ENCODE measurements around the gene CFI. TPM values are rescaled to one million over a fixed set of nuclear protein-coding genes. Genes with fewer than 3 reads are reported as not detected.

Gene CFI
- total RNA-seq, 4 donors from 2014 or later = 1.1 to 6.0 (median 2.8) TPM

DNA sequence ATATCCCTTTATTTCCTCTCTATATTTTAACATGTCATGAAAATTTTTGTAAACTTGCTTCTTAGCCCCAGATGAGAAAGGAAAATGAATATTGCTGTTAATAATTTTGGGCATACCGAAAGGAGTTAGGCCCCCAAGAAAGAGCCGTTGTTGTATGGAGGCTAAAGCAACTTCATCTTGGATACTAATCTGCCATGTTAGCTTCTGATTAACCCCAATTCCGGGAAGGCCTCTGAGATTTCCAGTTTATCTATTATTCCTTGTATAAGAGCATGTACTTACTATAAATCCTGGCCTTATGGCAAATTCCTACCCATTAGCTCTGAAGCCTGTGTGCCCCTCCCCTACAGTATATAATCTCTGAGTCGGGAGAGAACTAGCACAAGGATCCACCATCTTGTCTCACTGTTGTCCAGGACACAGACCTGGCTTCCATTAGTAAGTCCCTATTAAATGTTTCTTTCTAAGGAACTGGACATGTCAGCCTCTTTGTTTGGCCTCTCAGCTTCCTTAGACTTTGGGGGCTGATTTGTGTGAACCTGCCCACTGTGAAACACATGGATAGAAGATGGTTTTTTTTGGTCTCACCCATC lies 51.1 kb downstream of the CFI start:
- DNase-seq (ENCODE audit: low spot score in 2 of 2) = no peak
- no peak for TF ChIP-seq POLR2A (IDR thresholded peaks at IDR 0.05)
- no peak for TF ChIP-seq CTCF (IDR thresholded peaks at IDR 0.05)
- WGBS, 2 donors = 92 to 95% methylated on average over 4 of the region's 4 CpGs
- intact Hi-C loops (cut with DNase I; ENCODE audit: low total_unique reads) = no loop called here
- H3K4me3 ChIP-seq (ENCODE audit: low read depth, poor library complexity, severe bottlenecking) = no peak overlapping the region

- no peak for DNase-seq (ENCODE audit: low spot score in 2 of 2)
- no peak overlapping the region for H3K4me3 ChIP-seq (ENCODE audit: low read depth, poor library complexity, severe bottlenecking)
- intact Hi-C loops (cut with DNase I; ENCODE audit: low total_unique reads) = no loop called here
- WGBS, 2 donors = 75 to 76% methylated on average over 7 of the region's 7 CpGs
- no peak for TF ChIP-seq POLR2A (IDR thresholded peaks at IDR 0.05)
- TF ChIP-seq CTCF (IDR thresholded peaks at IDR 0.05) = no peak
These were observed 52.3 kb downstream of the CFI start for GRCh38 chr4:109749388-109750082.

DNA sequence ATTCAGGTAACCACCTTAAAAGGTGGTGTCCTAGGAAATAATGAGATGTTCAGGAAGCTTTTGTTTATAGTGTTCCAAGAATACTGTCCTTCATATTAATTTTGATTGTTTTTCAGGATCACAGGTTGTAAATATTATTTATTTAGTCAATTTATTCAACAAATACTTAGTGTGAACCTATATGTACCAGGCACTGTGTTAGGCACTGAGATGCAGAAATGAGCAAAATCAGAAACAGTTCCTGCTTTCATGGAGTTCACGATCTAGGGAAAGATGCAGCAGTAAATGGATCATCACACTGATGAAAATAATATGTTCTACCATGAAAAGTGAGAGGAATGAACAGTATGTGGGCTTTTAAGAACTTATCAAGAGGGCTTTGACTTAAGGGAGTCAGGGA lies 53.7 kb downstream of the CFI start:
- intact Hi-C loops (cut with DNase I; ENCODE audit: low total_unique reads) = no loop called here
- H3K4me3 ChIP-seq (ENCODE audit: low read depth, poor library complexity, severe bottlenecking) = no peak overlapping the region
- no peak for DNase-seq (ENCODE audit: low spot score in 2 of 2)
- no peak for TF ChIP-seq CTCF (IDR thresholded peaks at IDR 0.05)
- 85 to 91% methylated on average over 1 of the region's 1 CpG for WGBS, 2 donors

- WGBS, 2 donors = 81 to 86% methylated on average over 2 of the region's 2 CpGs
These were observed 55.1 kb downstream of the CFI start for GRCh38 chr4:109746728-109747127.

GRCh38 chr4:109745830-109746229 lies 56.0 kb downstream of the CFI start:
- no peak for DNase-seq (ENCODE audit: low spot score in 2 of 2)

More at GRCh38 chr4:109746728-109747127, 55.1 kb downstream of the CFI start:
- TF ChIP-seq CTCF (IDR thresholded peaks at IDR 0.05) = no peak
- TF ChIP-seq POLR2A (IDR thresholded peaks at IDR 0.05) = no peak
- DNase-seq (ENCODE audit: low spot score in 2 of 2) = no peak
- H3K4me3 ChIP-seq (ENCODE audit: low read depth, poor library complexity, severe bottlenecking) = no peak overlapping the region
- intact Hi-C loops (cut with DNase I; ENCODE audit: low total_unique reads) = no loop called here

More at GRCh38 chr4:109745830-109746229, 56.0 kb downstream of the CFI start:
- intact Hi-C loops (cut with DNase I; ENCODE audit: low total_unique reads) = no loop called here
- TF ChIP-seq CTCF (IDR thresholded peaks at IDR 0.05) (no peak), POLR2A (IDR thresholded peaks at IDR 0.05) (no peak)
- no peak overlapping the region for H3K4me3 ChIP-seq (ENCODE audit: low read depth, poor library complexity, severe bottlenecking)

Data from lower leg skin (tissue), 4 donors.